Progenitor cell of endocrine pancreas (in vitro differentiated cells): ENCODE data around the gene TREML1. TPM values are rescaled to one million over a fixed set of nuclear protein-coding genes. Genes with fewer than 3 reads are reported as not detected.

Source experiments
- DNase-seq: peaks from one replicate; pipeline ENCODE4 v3.0.0; 2021; ENCODE audit warnings: low spot score; ENCODE audit not compliant: unreplicated experiment
- H3K27ac Mint-ChIP-seq: 2 replicates; pipeline ENCODE4 v1.8.0; 2021; ENCODE audit warnings: mild to moderate bottlenecking, moderate library complexity, mixed read lengths
- H3K27me3 Mint-ChIP-seq: 2 replicates; pipeline ENCODE4 v1.8.0; 2021; ENCODE audit warnings: mixed read lengths
- H3K36me3 Mint-ChIP-seq: 2 replicates; pipeline ENCODE4 v1.8.0; 2022; ENCODE audit warnings: mixed read lengths; ENCODE audit not compliant: insufficient read depth
- H3K4me1 Mint-ChIP-seq: 2 replicates; pipeline ENCODE4 v1.8.0; 2021; ENCODE audit warnings: low read depth, mixed read lengths
- H3K4me3 Mint-ChIP-seq: 2 replicates; pipeline ENCODE4 v1.8.0; 2021; ENCODE audit warnings: low read depth, mild to moderate bottlenecking, moderate library complexity, mixed read lengths
- H3K9me3 Mint-ChIP-seq: 2 replicates; pipeline ENCODE4 v1.8.0; 2021; ENCODE audit warnings: low read depth, mixed read lengths
- CTCF ChIP-seq: fragments of 200-600 bp; sonication (generic); IDR thresholded peaks from one replicate; pipeline ENCODE4 v1.5.0; 2021; ENCODE audit warnings: antibody characterized with exemption, mild to moderate bottlenecking; ENCODE audit not compliant: unreplicated experiment
- total RNA-seq: library from RNA; stranded (reverse); gene quantifications from 2 replicates; pipeline ENCODE4 v1.2.1, GENCODE V29; 2021

Gene TREML1
- total RNA-seq, 1 donor from 2014 or later: not detected

DNA sequence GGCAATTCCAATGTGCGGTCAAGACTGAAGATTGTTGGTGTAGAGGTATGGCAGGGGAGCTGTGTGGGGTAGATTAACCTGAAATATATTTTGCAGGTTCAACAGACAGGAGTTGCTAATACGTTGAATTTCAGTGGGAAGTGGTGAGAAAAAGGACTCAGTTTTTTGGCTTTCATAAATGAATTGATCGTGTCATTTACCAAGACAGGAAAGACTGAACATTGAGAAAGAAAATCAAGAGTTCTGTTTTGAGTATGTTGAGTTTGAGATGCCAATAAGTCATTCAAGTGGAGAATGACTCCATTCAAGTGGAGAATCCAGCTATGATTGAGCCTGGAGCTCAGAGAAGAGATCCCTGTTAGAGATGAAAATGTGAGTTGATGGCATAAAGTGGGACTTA lies 50.3 kb downstream of the TREML1 start:
- TF ChIP-seq CTCF: no peak
- Mint-ChIP-seq H3K27me3 (no peaks in the 10 kb centered on the region), H3K4me3 (no peak overlapping the region), H3K36me3 (peaks cover 17% of the 10 kb centered on the region), H3K4me1 (no peaks in the 10 kb centered on the region), H3K9me3 (no peaks in the 10 kb centered on the region), H3K27ac (no peak overlapping the region)
- DNase-seq: no peak

DNA sequence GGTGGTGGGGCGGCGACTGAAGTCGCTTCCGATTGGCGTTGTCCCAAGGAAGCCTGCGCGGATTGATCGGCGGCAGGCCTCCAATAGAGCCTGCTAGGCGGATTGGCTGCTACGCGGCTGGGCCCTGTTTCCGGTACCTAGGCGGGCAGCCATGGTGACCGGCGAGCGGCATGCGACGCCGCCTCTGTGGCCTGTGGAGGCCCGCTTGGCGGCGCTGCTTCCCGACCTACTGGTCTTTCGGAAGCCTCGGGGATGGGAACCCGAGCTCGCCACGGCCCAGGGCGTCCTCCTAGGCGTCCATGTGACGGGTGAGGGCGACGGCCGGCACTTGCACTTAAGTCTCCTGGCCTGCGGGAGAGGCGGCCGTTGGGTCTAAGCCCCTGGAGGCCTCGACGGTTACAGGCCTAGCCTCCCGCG lies 53.3 kb downstream of the TREML1 start:
- Mint-ChIP-seq H3K9me3 (no peaks in the 10 kb centered on the region), H3K4me3 (no peak overlapping the region), H3K4me1 (no peaks in the 10 kb centered on the region), H3K27ac (no peak overlapping the region), H3K27me3 (no peaks in the 10 kb centered on the region), H3K36me3 (peaks cover 31% of the 10 kb centered on the region)
- DNase-seq: no peak
- no peak for TF ChIP-seq CTCF

Other genes with a start within 250 kb of the TREML1 start
- gene UNC5CL, start 115.1 kb downstream of the TREML1 start, total RNA-seq: 3.7 and 4.7 TPM in 2 replicates
- gene TSPO2, start 111.9 kb downstream of the TREML1 start, total RNA-seq: not detected in 2 replicates
- gene APOBEC2, start 101.1 kb downstream of the TREML1 start, total RNA-seq: 1.2 and 1.4 TPM in 2 replicates
- 45.7 and 51.4 TPM in 2 replicates for gene OARD1, start 82.0 kb downstream of the TREML1 start, total RNA-seq
- 61.8 and 62.7 TPM in 2 replicates for gene NFYA, start 81.4 kb downstream of the TREML1 start, total RNA-seq
- not detected in 2 replicates for gene TREM2, start 8.8 kb upstream of the TREML1 start, total RNA-seq
- gene TREML2, start 46.8 kb upstream of the TREML1 start, total RNA-seq: not detected in 2 replicates
- not detected in 2 replicates for gene TREML4, start 74.0 kb upstream of the TREML1 start, total RNA-seq
- not detected in 2 replicates for gene TREM1, start 132.3 kb upstream of the TREML1 start, total RNA-seq
- gene NCR2, start 181.3 kb upstream of the TREML1 start, total RNA-seq: not detected in 2 replicates